ENCODE results near the gene PCYT1A. TPM values are rescaled to one million over a fixed set of nuclear protein-coding genes. Genes with fewer than 3 reads are reported as not detected.
A peak's percentile ranks its signal among the peaks of the same experiment; 100 is the strongest.

PCYT1A gene
- total and polyA plus RNA-seq, 2 experiments from 2014 or later, result 38.3 to 96.3 TPM

DNA sequence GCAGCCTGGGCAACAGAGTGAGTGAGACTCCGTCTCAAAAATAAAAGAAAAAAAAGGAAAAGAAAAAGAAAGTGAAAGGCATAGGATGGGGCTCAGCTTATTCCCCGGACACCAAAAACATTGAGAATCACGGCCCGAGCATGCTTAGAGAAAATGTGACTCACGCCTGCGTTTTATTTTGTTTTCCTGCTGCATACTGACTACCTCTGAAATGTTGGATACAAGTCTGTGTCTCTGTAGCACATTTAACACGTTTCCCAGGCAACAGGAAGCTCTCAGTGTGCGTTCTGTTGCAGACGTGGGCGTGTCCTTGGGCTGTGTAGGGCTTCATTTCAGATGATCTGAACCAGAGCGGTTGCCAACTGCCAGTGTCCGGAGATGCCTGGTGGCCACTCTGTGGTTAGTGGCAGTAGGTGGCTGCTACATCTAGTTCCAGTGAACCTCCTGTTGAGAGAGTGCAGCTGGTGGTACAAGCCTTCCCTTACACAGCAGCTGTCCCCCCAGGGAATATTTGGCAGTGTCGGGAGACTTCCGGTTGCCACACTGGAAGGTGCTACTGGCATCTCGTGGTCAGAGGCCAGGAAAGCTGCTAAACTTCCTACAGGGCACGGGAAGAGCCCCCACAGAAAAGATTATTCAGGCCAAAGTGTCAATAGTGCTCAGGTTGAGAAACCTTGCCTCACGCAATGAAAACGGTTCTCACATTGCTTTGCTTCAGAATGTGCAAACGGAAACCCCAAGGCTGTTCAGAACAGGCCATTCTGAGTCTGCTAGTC is 68.1 kb downstream of the PCYT1A start:
- Histone ChIP-seq H3K9ac (peak overlapping the region; percentile 65), H3F3A (ENCODE audit: insufficient read depth) (peaks cover 13% of the 10 kb centered on the region; the same call in 1 of the 2 replicates), H3K27me3 (replicated peaks; ENCODE audit: insufficient read depth) (no peaks in the 10 kb centered on the region), H3K27ac (peak overlapping the region; percentile 61), H3K4me1 (ENCODE audit: insufficient read depth) (peaks cover 6% of the 10 kb centered on the region; the same call in 1 of the 2 replicates), H3K4me3 (peak overlapping the region; percentile 66), H2AFZ (peak overlapping the region; percentile 70), H3K36me3 (ENCODE audit: low read depth) (no peaks in the 10 kb centered on the region), H4K20me1 (ENCODE audit: insufficient read depth) (no peaks in the 10 kb centered on the region), H3K9me3 (ENCODE audit: low read depth) (no peaks in the 10 kb centered on the region), H3K4me2 (ENCODE audit: unreplicated experiment) (peak overlapping the region; percentile 63), H3K9me2 (ENCODE audit: insufficient read depth) (no peaks in the 10 kb centered on the region), H3K79me2 (ENCODE audit: insufficient read depth) (no peaks in the 10 kb centered on the region)
- DNase-seq, result peak; percentile 97
- in situ Hi-C loops (cut with MboI), result no loop called here
- no peak for TF ChIP-seq EZH2 (IDR thresholded peaks at IDR 0.05; ENCODE audit: insufficient read depth, poor library complexity, severe bottlenecking)
- no peak for TF ChIP-seq EZH2phosphoT487 (IDR thresholded peaks at IDR 0.05; ENCODE audit: insufficient read depth, low read depth)
- 3 to 4% methylated on average over 19 of the region's 19 CpGs for WGBS, 2 experiments (ENCODE audit: low coverage in 1 of 2, low lambda C conversion rate in 2 of 2, missing lambda C conversion rate in 2 of 2)

DNA sequence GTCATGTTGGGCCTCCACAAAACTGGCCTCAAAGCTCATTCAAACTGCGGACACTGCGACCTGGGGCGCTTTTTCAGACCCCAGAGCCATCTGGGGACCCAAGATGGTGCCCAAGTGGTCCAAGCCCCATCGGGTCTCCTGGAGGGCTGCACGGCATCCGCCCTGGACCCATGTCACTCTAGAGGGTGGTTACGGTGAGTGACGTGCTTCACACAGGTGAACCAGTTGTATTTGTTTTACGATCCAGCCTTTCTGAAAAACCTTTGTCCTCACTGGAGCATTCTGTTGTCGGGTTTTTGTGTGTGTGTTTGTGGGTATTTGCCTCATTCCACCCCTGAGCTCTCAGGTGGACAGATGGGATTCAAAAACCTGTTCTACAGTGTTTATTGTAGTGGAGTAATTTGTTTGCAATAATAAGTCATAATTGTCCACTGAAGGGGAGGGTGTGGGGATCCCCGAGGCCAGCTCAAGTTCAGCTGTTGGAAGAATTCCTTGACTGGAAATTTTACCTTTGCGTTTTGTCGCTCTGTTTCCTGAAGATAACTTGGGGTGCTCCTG is 69.3 kb downstream of the PCYT1A start:
- Histone ChIP-seq H3K4me2 (ENCODE audit: unreplicated experiment) (no peak overlapping the region), H4K20me1 (ENCODE audit: insufficient read depth) (no peaks in the 10 kb centered on the region), H3F3A (ENCODE audit: insufficient read depth) (peaks cover 13% of the 10 kb centered on the region; the same call in 1 of the 2 replicates), H2AFZ (no peak overlapping the region), H3K9me3 (ENCODE audit: low read depth) (no peaks in the 10 kb centered on the region), H3K36me3 (ENCODE audit: low read depth) (no peaks in the 10 kb centered on the region), H3K4me1 (ENCODE audit: insufficient read depth) (peaks cover 6% of the 10 kb centered on the region; the same call in 1 of the 2 replicates), H3K27ac (no peak overlapping the region), H3K79me2 (ENCODE audit: insufficient read depth) (no peaks in the 10 kb centered on the region), H3K4me3 (no peak overlapping the region), H3K9ac (no peak overlapping the region), H3K27me3 (replicated peaks; ENCODE audit: insufficient read depth) (no peaks in the 10 kb centered on the region), H3K9me2 (ENCODE audit: insufficient read depth) (no peaks in the 10 kb centered on the region)
- DNase-seq, result no peak
- 90% methylated on average over 13 of the region's 13 CpGs for WGBS, 2 experiments (ENCODE audit: low coverage in 1 of 2, low lambda C conversion rate in 2 of 2, missing lambda C conversion rate in 2 of 2)
- in situ Hi-C loops (cut with MboI), result no loop called here
- TF ChIP-seq EZH2 (IDR thresholded peaks at IDR 0.05; ENCODE audit: insufficient read depth, poor library complexity, severe bottlenecking), result no peak
- TF ChIP-seq EZH2phosphoT487 (IDR thresholded peaks at IDR 0.05; ENCODE audit: insufficient read depth, low read depth), result no peak

DNA sequence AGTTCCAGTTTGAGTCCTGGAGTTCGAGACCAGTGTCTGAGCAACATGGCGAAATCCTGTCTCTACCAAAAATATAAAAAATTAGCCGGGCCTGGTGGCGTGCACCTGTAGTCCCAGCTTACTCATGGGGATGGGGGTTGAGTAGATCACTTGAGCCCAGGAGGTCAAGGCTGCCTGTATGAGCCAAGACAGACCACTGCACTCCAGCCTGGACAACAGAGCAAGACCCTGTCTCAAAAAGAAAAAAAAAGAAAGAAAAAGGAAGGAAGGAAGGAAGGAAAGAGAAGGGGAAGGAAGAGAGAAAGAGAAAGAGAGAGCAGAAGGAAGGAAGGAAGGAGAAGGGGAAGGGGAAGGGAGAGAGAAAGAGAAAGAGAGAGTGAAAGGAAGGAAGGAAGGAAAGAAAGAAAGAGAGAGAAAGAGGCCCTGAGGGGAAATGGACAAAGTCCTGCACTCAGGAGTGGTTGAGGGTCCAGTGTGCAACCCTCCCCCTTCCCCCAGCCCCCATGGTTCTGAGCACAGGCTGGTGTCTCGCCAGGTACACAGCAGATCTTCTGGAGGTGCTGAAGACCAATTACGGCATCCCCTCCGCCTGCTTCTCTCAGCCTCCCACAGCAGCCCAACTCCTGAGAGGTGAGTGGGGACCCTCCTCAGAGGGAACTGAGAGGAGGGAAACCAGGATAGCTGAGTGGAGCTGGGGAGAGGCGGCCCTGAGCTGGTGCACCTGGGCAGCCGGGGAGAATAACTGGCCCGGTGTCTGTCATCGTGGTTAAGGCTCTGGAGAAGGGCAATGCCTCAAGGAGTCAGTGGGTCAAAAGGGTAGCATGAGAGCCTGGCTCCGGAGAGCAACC is 70.0 kb downstream of the PCYT1A start:
- no peaks in the 10 kb centered on the region for H3K9me2 ChIP-seq (ENCODE audit: insufficient read depth)
- in situ Hi-C loops (cut with MboI), result no loop called here
- no peak overlapping the region for H3K27ac ChIP-seq
- TF ChIP-seq EZH2phosphoT487 (IDR thresholded peaks at IDR 0.05; ENCODE audit: insufficient read depth, low read depth) (no peak), EZH2 (IDR thresholded peaks at IDR 0.05; ENCODE audit: insufficient read depth, poor library complexity, severe bottlenecking) (no peak)
- H3K27me3 ChIP-seq (replicated peaks; ENCODE audit: insufficient read depth), result no peaks in the 10 kb centered on the region
- 96% methylated on average over 12 of the region's 12 CpGs for WGBS, 2 experiments (ENCODE audit: low coverage in 1 of 2, low lambda C conversion rate in 2 of 2, missing lambda C conversion rate in 2 of 2)
- H3K9me3 ChIP-seq (ENCODE audit: low read depth), result no peaks in the 10 kb centered on the region
- no peak overlapping the region for H2AFZ ChIP-seq
- no peaks in the 10 kb centered on the region for H4K20me1 ChIP-seq (ENCODE audit: insufficient read depth)
- H3K79me2 ChIP-seq (ENCODE audit: insufficient read depth), result no peaks in the 10 kb centered on the region
- no peak overlapping the region for H3K9ac ChIP-seq
- H3K36me3 ChIP-seq (ENCODE audit: low read depth), result no peaks in the 10 kb centered on the region
- H3F3A ChIP-seq (ENCODE audit: insufficient read depth), result peaks cover 13% of the 10 kb centered on the region; the same call in 1 of the 2 replicates
- DNase-seq, result no peak
- peaks cover 6% of the 10 kb centered on the region; the same call in 1 of the 2 replicates for H3K4me1 ChIP-seq (ENCODE audit: insufficient read depth)
- no peak overlapping the region for H3K4me2 ChIP-seq (ENCODE audit: unreplicated experiment)
- no peak overlapping the region for H3K4me3 ChIP-seq

DNA sequence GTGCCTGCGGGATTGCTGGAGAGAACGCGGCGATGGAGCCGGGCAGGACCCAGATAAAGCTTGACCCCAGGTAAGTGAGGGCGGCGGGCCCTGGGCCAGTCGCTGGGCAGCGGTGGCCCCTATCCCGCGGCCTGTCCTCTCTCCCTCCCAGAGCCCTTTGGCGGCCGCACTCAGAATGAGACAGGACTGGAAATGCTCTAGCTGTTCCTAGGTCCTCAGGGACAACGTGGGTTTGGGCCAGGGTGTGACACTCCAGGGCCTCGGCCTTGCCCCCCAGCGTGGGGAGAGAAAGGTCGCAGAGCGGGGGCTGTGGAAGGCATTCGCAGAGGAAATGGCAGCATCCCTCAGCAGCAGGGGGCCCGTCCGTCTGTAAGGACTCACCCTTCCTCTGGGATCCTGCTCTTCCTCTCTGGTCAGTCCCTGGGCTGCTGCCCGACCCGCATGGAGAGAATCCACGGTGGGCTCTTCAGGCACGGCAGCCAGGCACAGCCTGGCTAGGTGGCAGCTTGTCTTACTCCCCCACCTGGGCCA is 70.8 kb downstream of the PCYT1A start:
- no peak for DNase-seq

More for the DNA sequence above, 70.8 kb downstream of the PCYT1A start:
- Histone ChIP-seq H3K79me2 (ENCODE audit: insufficient read depth) (no peaks in the 10 kb centered on the region), H3K27ac (no peak overlapping the region), H3F3A (ENCODE audit: insufficient read depth) (peaks cover 13% of the 10 kb centered on the region; the same call in 1 of the 2 replicates), H3K27me3 (replicated peaks; ENCODE audit: insufficient read depth) (no peaks in the 10 kb centered on the region), H2AFZ (no peak overlapping the region), H3K4me2 (ENCODE audit: unreplicated experiment) (no peak overlapping the region), H3K9ac (no peak overlapping the region), H3K4me3 (no peak overlapping the region), H4K20me1 (ENCODE audit: insufficient read depth) (no peaks in the 10 kb centered on the region), H3K9me3 (ENCODE audit: low read depth) (no peaks in the 10 kb centered on the region), H3K9me2 (ENCODE audit: insufficient read depth) (no peaks in the 10 kb centered on the region), H3K4me1 (ENCODE audit: insufficient read depth) (peaks cover 6% of the 10 kb centered on the region; the same call in 1 of the 2 replicates), H3K36me3 (ENCODE audit: low read depth) (no peaks in the 10 kb centered on the region)
- 59 to 72% methylated on average over 15 to 25 of the region's 25 CpGs for WGBS, 2 experiments (ENCODE audit: low coverage in 1 of 2, low lambda C conversion rate in 2 of 2, missing lambda C conversion rate in 2 of 2)
- in situ Hi-C loops (cut with MboI), result no loop called here
- no peak for TF ChIP-seq EZH2phosphoT487 (IDR thresholded peaks at IDR 0.05; ENCODE audit: insufficient read depth, low read depth)
- no peak for TF ChIP-seq EZH2 (IDR thresholded peaks at IDR 0.05; ENCODE audit: insufficient read depth, poor library complexity, severe bottlenecking)

All from GM23248 (cell line).